Measurements from ENCODE around the gene TEDC2. TPM values are rescaled to one million over a fixed set of nuclear protein-coding genes. Genes with fewer than 3 reads are reported as not detected.

The TEDC2 gene
- 0.13 TPM for total RNA-seq (2013)
- under 1 TPM in 1 of 3 donors, not detected in 2; 0.28 TPM for polyA plus RNA-seq
- polyA minus RNA-seq, result not detected in 2 replicates
- 0 to 2.7 (median 0.23) reads per million in 11 experiments for total RNA-seq

- H2AFZ ChIP-seq (ENCODE audit: insufficient read depth, low read depth, low read length, poor library complexity, severe bottlenecking), result peak within 1 kb of the TSS; percentile 96
- no peaks in the 10 kb centered on the region for H3K79me2 ChIP-seq (ENCODE audit: insufficient read depth, low read length)
- H3K27me3 ChIP-seq (ENCODE audit: control insufficient read depth in 2 of 2, insufficient read depth in 2 of 2, low read length in 2 of 2), result no peaks in the 10 kb centered on the region
- no peaks in the 10 kb centered on the region for H3K9me3 ChIP-seq (replicated peaks in 1 of 2; ENCODE audit: control insufficient read depth in 1 of 2, insufficient read depth in 1 of 2, low read length in 2 of 2)
- peaks cover 13 to 32% of the 10 kb centered on the region in 2 donors for H3K4me1 ChIP-seq (ENCODE audit: control insufficient read depth in 1 of 2, insufficient read depth in 2 of 2, low read length in 2 of 2)
- H3K4me2 ChIP-seq (replicated peaks; ENCODE audit: extremely low read depth, low read length, poor library complexity, severe bottlenecking), result peak within 1 kb of the TSS; percentile 98
- H4K20me1 ChIP-seq (ENCODE audit: insufficient read depth, low read length), result no peaks in the 10 kb centered on the region
- no peaks in the 10 kb centered on the region for H3K9me3 Mint-ChIP-seq
- peak within 1 kb of the TSS; percentile 64 for H3K9ac ChIP-seq (ENCODE audit: insufficient read depth, low read length, poor library complexity, severe bottlenecking)
- intact Hi-C loops (cut with micrococcal nuclease), result loop anchor here in 1 of 2 donors (5.0 kb wide), 1 partner anchor 33 kb away; the partner anchor contains the start of gene CCNF
- H3K4me3 ChIP-seq (replicated peaks in 1 of 3; ENCODE audit: low read depth in 2 of 3, low read length in 3 of 3), result peak within 1 kb of the TSS; percentile 49 to 88 (median 60)
- peaks cover 20 to 31% of the 10 kb centered on the region in 2 donors for H3K36me3 Mint-ChIP-seq
- no peaks in the 10 kb centered on the region for H3K27me3 Mint-ChIP-seq (ENCODE audit: low read depth in 3 of 3)
- H3K36me3 ChIP-seq (replicated peaks in 1 of 2; ENCODE audit: control insufficient read depth in 1 of 2, insufficient read depth in 2 of 2, low read length in 2 of 2), result peaks cover 21 to 31% of the 10 kb centered on the region in 2 donors
- peak within 1 kb of the TSS; percentile 90 to 92 for H3K4me3 Mint-ChIP-seq
- peak within 1 kb of the TSS in 5 of 7 donors; percentile 65 to 91 (median 85) for H3K27ac Mint-ChIP-seq
- no peak within 1 kb of the TSS for H3K27ac ChIP-seq (ENCODE audit: low read depth in 1 of 2, low read length in 2 of 2)
- DNase-seq, result peak; percentile 90 to 94 (median 91)
- under 1% methylated on average over 64 of the region's 66 CpGs for WGBS (ENCODE audit: insufficient coverage)
- H3K4me1 Mint-ChIP-seq, result peaks cover 19% of the 10 kb centered on the region
- no peak for TF ChIP-seq CTCF (IDR thresholded peaks at IDR 0.05)
Measured at GRCh38 chr16:2459647-2460390, at the start of gene TEDC2. TSS of gene TEDC2 (plus strand) at chr16:2460109. CDS start at chr16:2460145, 36 bp downstream.

GRCh38 chr16:2415085-2415484 is 44.8 kb upstream of the TEDC2 start:
- no peak overlapping the region for H3K9ac ChIP-seq (ENCODE audit: insufficient read depth, low read length, poor library complexity, severe bottlenecking)
- no peak for TF ChIP-seq CTCF (IDR thresholded peaks at IDR 0.05)
- intact Hi-C loops (cut with micrococcal nuclease), result no loop called here
- no peak overlapping the region for H3K27ac Mint-ChIP-seq
- no peak for DNase-seq
- no peaks in the 10 kb centered on the region for H3K36me3 Mint-ChIP-seq
- H3K4me1 ChIP-seq (ENCODE audit: control insufficient read depth in 1 of 2, insufficient read depth in 2 of 2, low read length in 2 of 2), result peaks cover 0 to under 1% of the 10 kb centered on the region in 2 donors
- no peak overlapping the region for H3K4me2 ChIP-seq (replicated peaks; ENCODE audit: extremely low read depth, low read length, poor library complexity, severe bottlenecking)
- H3K36me3 ChIP-seq (replicated peaks in 1 of 2; ENCODE audit: control insufficient read depth in 1 of 2, insufficient read depth in 2 of 2, low read length in 2 of 2), result no peaks in the 10 kb centered on the region
- no peaks in the 10 kb centered on the region for H3K9me3 ChIP-seq (replicated peaks in 1 of 2; ENCODE audit: control insufficient read depth in 1 of 2, insufficient read depth in 1 of 2, low read length in 2 of 2)
- no peak overlapping the region for H3K4me3 ChIP-seq (replicated peaks in 1 of 3; ENCODE audit: low read depth in 2 of 3, low read length in 3 of 3)
- H3K4me3 Mint-ChIP-seq, result no peak overlapping the region
- H4K20me1 ChIP-seq (ENCODE audit: insufficient read depth, low read length), result no peaks in the 10 kb centered on the region
- H3K27me3 ChIP-seq (ENCODE audit: control insufficient read depth in 2 of 2, insufficient read depth in 2 of 2, low read length in 2 of 2), result no peaks in the 10 kb centered on the region
- no peaks in the 10 kb centered on the region for H3K9me3 Mint-ChIP-seq
- H2AFZ ChIP-seq (ENCODE audit: insufficient read depth, low read depth, low read length, poor library complexity, severe bottlenecking), result no peak overlapping the region
- peaks cover under 1% of the 10 kb centered on the region for H3K4me1 Mint-ChIP-seq
- WGBS (ENCODE audit: insufficient coverage), result no CpG with 5 or more reads among the region's 2 CpGs
- H3K79me2 ChIP-seq (ENCODE audit: insufficient read depth, low read length), result no peaks in the 10 kb centered on the region
- peaks cover 8 to 23% (median 22%) of the 10 kb centered on the region in 3 donors for H3K27me3 Mint-ChIP-seq (ENCODE audit: low read depth in 3 of 3)
- H3K27ac ChIP-seq (ENCODE audit: low read depth in 1 of 2, low read length in 2 of 2), result no peak overlapping the region
